Thyroid gland (tissue), 4 donors: ENCODE results near the gene PDE6A.

Experiments
- POLR2A ChIP-seq, 2 donors: fragments of 450-650 bp; IDR thresholded peaks; one replicate each; pipeline ENCODE4 v1.6.1; 2017; ENCODE audit warnings: antibody characterized with exemption in 2 of 2, mild to moderate bottlenecking in 2 of 2, moderate library complexity in 1 of 2
- TF ChIP-seq, protein P1 (sequence below), 6 experiments: fragments of 200-600 bp in 3 of 6; fragments of 450-650 bp in 3 of 6; sonication (generic) in 3 of 6; IDR thresholded peaks; one replicate each; pipeline ENCODE4 v1.5.1; 2016 to 2019; ENCODE audit warnings: antibody characterized with exemption in 6 of 6, mild to moderate bottlenecking in 2 of 6, inconsistent platforms in 1 of 6, moderate library complexity in 1 of 6

DNA sequence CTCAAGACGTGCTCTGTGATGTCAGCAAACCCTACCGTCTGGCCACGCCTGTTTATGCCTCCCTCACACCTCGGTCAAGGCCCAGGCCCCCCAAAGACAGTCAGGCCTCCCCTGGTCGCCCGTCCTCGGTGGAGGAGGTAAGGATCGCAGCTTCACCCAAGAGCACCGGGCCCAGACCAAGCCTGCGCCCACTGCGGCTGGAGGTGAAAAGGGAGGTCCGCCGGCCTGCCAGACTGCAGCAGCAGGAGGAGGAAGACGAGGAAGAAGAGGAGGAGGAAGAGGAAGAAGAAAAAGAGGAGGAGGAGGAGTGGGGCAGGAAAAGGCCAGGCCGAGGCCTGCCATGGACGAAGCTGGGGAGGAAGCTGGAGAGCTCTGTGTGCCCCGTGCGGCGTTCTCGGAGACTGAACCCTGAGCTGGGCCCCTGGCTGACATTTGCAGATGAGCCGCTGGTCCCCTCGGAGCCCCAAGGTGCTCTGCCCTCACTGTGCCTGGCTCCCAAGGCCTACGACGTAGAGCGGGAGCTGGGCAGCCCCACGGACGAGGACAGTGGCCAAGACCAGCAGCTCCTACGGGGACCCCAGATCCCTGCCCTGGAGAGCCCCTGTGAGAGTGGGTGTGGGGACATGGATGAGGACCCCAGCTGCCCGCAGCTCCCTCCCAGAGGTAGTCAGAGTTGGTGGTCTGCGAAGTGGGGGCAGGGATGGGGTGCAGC is 111.3 kb downstream of the PDE6A start:
- TF ChIP-seq POLR2A (IDR thresholded peaks at IDR 0.05) = no peak
- TF ChIP-seq, protein P1, sequence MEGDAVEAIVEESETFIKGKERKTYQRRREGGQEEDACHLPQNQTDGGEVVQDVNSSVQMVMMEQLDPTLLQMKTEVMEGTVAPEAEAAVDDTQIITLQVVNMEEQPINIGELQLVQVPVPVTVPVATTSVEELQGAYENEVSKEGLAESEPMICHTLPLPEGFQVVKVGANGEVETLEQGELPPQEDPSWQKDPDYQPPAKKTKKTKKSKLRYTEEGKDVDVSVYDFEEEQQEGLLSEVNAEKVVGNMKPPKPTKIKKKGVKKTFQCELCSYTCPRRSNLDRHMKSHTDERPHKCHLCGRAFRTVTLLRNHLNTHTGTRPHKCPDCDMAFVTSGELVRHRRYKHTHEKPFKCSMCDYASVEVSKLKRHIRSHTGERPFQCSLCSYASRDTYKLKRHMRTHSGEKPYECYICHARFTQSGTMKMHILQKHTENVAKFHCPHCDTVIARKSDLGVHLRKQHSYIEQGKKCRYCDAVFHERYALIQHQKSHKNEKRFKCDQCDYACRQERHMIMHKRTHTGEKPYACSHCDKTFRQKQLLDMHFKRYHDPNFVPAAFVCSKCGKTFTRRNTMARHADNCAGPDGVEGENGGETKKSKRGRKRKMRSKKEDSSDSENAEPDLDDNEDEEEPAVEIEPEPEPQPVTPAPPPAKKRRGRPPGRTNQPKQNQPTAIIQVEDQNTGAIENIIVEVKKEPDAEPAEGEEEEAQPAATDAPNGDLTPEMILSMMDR (IDR thresholded peaks at IDR 0.05) = no peak
